Stimulated activated CD8-positive, alpha-beta memory T cell treated with anti-CD3 and anti-CD28 coated beads, Interleukin-4, amount 100 ng/mL, for 24 hours (primary cell): ENCODE measurements around the gene DEFB125.
"Not testable (repeated sequence)": the region's sequence is repeated elsewhere in the genome, so short reads cannot be mapped to it uniquely, and the experiment has no call there.

Experiments used
- DNase-seq: peaks from one replicate; pipeline ENCODE4 v3.0.0-alpha.2; 2020; ENCODE audit warnings: low read depth

DEFB125 gene

GRCh38 chr20:87401-87800 is at the start of gene DEFB125:
DEFB125 (plus strand) TSS chr20:87672; CDS start chr20:87710, 38 bp downstream.
- DNase-seq = no peak

- DNase-seq = no peak
Measured at GRCh38 chr20:60035-60918, 27.2 kb upstream of the DEFB125 start.

- DNase-seq = no peak
Measured at GRCh38 chr20:61230-61629, 26.2 kb upstream of the DEFB125 start.

- DNase-seq = no peak
Measured at GRCh38 chr20:61757-62156, 25.7 kb upstream of the DEFB125 start.

GRCh38 chr20:62487-62886 is 25.0 kb upstream of the DEFB125 start:
- DNase-seq = no peak

- DNase-seq = no peak
Measured at GRCh38 chr20:64026-64603, 23.4 kb upstream of the DEFB125 start.

GRCh38 chr20:64766-65322 is 22.6 kb upstream of the DEFB125 start:
- DNase-seq = no peak

- DNase-seq = no peak
Measured at GRCh38 chr20:77231-77630, 10.2 kb upstream of the DEFB125 start.

GRCh38 chr20:78338-78737 is 9.1 kb upstream of the DEFB125 start:
- DNase-seq = no peak

- DNase-seq = no peak
Measured at GRCh38 chr20:79565-79964, 7.9 kb upstream of the DEFB125 start.

GRCh38 chr20:90651-91050 is 3.2 kb downstream of the DEFB125 start:
- no peak for DNase-seq

GRCh38 chr20:93641-94040 is 6.2 kb downstream of the DEFB125 start:
- DNase-seq = no peak

GRCh38 chr20:95215-95614 is 7.7 kb downstream of the DEFB125 start:
- DNase-seq = no peak

- DNase-seq = not testable (repeated sequence)
Measured at GRCh38 chr20:97691-98090, 10.2 kb downstream of the DEFB125 start.

- no peak for DNase-seq
Measured at GRCh38 chr20:101975-102374, 14.5 kb downstream of the DEFB125 start.

- DNase-seq = no peak
Measured at GRCh38 chr20:103456-103855, 16.0 kb downstream of the DEFB125 start.

GRCh38 chr20:112396-112795 is 24.9 kb downstream of the DEFB125 start:
- no peak for DNase-seq

- no peak for DNase-seq
Measured at GRCh38 chr20:117518-117917, 30.0 kb downstream of the DEFB125 start.

- not testable (repeated sequence) for DNase-seq
Measured at GRCh38 chr20:129786-130323, 42.4 kb downstream of the DEFB125 start.

- no peak for DNase-seq
Measured at GRCh38 chr20:137668-138490, 50.4 kb downstream of the DEFB125 start.

GRCh38 chr20:142290-142689 is 54.8 kb downstream of the DEFB125 start, which contains the start of gene DEFB126:
DEFB126 (plus strand) TSS chr20:142590; CDS start chr20:142629, 39 bp downstream.
- DNase-seq = no peak

GRCh38 chr20:145877-146276 is 58.4 kb downstream of the DEFB125 start:
- DNase-seq = no peak
